Ishikawa (cell line): ENCODE data around the gene CLEC5A.

Source experiments
- CEBPB ChIP-seq: IDR thresholded peaks from 2 replicates; pipeline ENCODE4 v1.6.1; 2012
- CREB1 ChIP-seq: IDR thresholded peaks from 2 replicates; pipeline ENCODE4 v1.6.1; 2012; ENCODE audit warnings: low read depth
- EGR1 ChIP-seq: IDR thresholded peaks from 2 replicates; pipeline ENCODE4 v1.6.1; 2012
- EP300 ChIP-seq: IDR thresholded peaks from 2 replicates; pipeline ENCODE4 v1.6.1; 2012; ENCODE audit warnings: borderline replicate concordance
- FOXM1 ChIP-seq: IDR thresholded peaks from 2 replicates; pipeline ENCODE4 v1.6.1; 2012; ENCODE audit warnings: low read depth, borderline replicate concordance
- MAX ChIP-seq: IDR thresholded peaks from 2 replicates; pipeline ENCODE4 v1.6.1; 2012
- NFIC ChIP-seq: IDR thresholded peaks from 2 replicates; pipeline ENCODE4 v1.6.1; 2012
- RAD21 ChIP-seq: IDR thresholded peaks from 2 replicates; pipeline ENCODE4 v1.6.1; 2012; ENCODE audit warnings: low read depth
- REST ChIP-seq: IDR thresholded peaks from 2 replicates; pipeline ENCODE4 v1.6.1; 2012; ENCODE audit warnings: low read depth, mild to moderate bottlenecking
- TAF1 ChIP-seq: IDR thresholded peaks from 2 replicates; pipeline ENCODE4 v1.6.1; 2012; ENCODE audit warnings: low read depth, mild to moderate bottlenecking
- TCF12 ChIP-seq: IDR thresholded peaks from 2 replicates; pipeline ENCODE4 v1.6.1; 2012; ENCODE audit warnings: low read depth
- TEAD4 ChIP-seq: IDR thresholded peaks from 2 replicates; pipeline ENCODE4 v1.6.1; 2012
- YY1 ChIP-seq: IDR thresholded peaks from 2 replicates; pipeline ENCODE4 v1.6.1; 2012; ENCODE audit warnings: low read depth
- ZBTB7A ChIP-seq: IDR thresholded peaks from 2 replicates; pipeline ENCODE4 v1.6.1; 2012; ENCODE audit warnings: low read depth
- TF ChIP-seq, protein P1 (sequence below): IDR thresholded peaks from 2 replicates; pipeline ENCODE4 v1.6.1; 2012

Gene CLEC5A

GRCh38 chr7:141986923-141987322, 40.1 kb upstream of the CLEC5A start:
- TF ChIP-seq CREB1, result no peak
- no peak for TF ChIP-seq NFIC
- no peak for TF ChIP-seq EP300
- TF ChIP-seq MAX, result no peak
- no peak for TF ChIP-seq TAF1
- no peak for TF ChIP-seq ZBTB7A
- TF ChIP-seq FOXM1, result no peak
- TF ChIP-seq REST, result no peak
- TF ChIP-seq, protein P1, sequence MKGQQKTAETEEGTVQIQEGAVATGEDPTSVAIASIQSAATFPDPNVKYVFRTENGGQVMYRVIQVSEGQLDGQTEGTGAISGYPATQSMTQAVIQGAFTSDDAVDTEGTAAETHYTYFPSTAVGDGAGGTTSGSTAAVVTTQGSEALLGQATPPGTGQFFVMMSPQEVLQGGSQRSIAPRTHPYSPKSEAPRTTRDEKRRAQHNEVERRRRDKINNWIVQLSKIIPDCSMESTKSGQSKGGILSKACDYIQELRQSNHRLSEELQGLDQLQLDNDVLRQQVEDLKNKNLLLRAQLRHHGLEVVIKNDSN, result no peak
- no peak for TF ChIP-seq TEAD4
- no peak for TF ChIP-seq CEBPB
- TF ChIP-seq YY1, result no peak
- TF ChIP-seq RAD21, result no peak
- TF ChIP-seq TCF12, result no peak
- no peak for TF ChIP-seq EGR1

- TF ChIP-seq EP300 (no peak), ZBTB7A (no peak), TEAD4 (no peak), RAD21 (no peak), YY1 (no peak), NFIC (no peak)
These were observed 32.8 kb upstream of the CLEC5A start for GRCh38 chr7:141979568-141979967.

GRCh38 chr7:141978351-141978750, 31.6 kb upstream of the CLEC5A start:
- TF ChIP-seq MAX (no peak), TEAD4 (no peak), REST (no peak), RAD21 (no peak), FOXM1 (no peak), YY1 (no peak), TCF12 (no peak), CREB1 (no peak), TAF1 (no peak), ZBTB7A (no peak), NFIC (no peak), CEBPB (no peak), EP300 (no peak), EGR1 (no peak)
- TF ChIP-seq, protein P1, result no peak

DNA sequence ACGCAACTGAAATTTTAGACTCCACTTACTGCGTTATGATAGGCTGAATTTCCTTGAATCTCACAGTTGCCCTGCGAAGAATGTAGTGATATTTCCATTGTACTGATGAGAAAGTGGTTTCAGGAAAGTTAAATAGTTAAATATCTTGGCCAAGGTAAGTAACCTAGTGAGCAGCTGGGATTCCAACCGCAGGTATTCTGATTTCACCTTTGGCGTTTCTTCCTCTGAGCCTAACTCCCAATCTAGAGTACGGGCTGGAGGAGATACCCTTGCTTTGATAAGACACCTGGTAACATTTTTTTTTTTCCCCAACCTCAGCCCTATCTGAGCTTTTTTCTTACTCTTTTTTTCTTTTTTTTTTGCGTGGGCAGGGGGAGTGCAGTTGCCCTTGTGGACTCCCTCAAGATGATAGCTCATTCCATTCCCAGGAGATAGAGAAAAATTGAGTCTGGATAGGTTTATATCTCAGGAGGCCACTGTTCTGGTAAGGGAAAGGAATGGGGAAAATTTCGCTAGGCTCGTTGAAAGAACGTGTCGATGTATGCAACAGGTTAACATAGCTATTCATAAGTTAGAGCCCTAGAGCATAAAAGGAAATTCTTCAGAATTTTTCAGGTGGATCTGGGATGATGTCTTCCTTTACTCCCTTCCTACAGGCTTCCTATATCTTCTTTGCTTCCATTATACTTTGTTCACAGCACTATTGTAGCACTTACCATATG, 29.9 kb upstream of the CLEC5A start:
- no peak for TF ChIP-seq EGR1
- no peak for TF ChIP-seq FOXM1

DNA sequence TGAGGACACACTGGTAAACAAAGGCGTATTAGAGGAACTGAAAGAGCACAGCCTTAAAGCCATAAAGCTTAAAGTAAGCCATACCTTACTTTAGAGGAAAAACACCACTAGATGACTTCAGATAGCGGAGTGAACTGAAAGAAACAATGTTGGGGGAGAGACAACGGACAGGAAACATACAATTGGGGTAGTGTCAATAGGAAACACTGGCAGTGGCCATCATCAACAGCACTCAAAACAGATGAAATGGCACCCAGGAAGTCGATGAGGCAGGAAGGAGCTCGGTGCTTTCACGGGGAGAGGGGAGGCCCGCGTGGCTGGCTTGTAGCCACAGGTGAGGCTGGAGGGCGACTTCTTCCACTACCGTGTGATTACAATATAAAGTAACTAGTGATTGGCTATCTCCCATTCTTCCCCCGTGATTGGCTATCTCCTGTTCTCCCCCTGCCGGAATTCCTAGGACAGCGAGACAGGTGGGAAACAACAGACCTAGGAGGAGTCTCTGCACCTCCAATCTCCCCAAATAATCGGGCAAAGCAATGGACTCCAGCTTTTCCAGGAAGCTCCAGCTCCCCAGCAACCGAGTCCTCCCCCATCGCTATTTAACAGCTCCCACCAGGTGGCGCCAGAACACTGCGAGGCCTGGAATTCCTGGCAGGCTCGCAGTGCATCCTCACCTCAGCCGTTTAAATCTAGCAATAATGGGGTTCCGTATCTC, 29.2 kb upstream of the CLEC5A start:
- no peak for TF ChIP-seq TAF1
- TF ChIP-seq CREB1, result no peak
- no peak for TF ChIP-seq FOXM1
- no peak for TF ChIP-seq TCF12
- no peak for TF ChIP-seq YY1
- peak; percentile 90 for TF ChIP-seq RAD21
- peak; percentile 43; the same call in 1 of the 2 replicates for TF ChIP-seq NFIC
- TF ChIP-seq, protein P1, result no peak
- no peak for TF ChIP-seq EP300
- no peak for TF ChIP-seq MAX
- no peak for TF ChIP-seq ZBTB7A
- TF ChIP-seq TEAD4, result peak; percentile 70
- TF ChIP-seq REST, result no peak
- TF ChIP-seq CEBPB, result no peak
- no peak for TF ChIP-seq EGR1
